ENCODE results near the gene GABBR1.

- no peak for TF ChIP-seq CTCF (IDR thresholded peaks at IDR 0.05)
- no peak for TF ChIP-seq POLR2A (IDR thresholded peaks at IDR 0.05)
Measured at GRCh38 chr6:29527126-29527525, 105.9 kb downstream of the GABBR1 start.

Data from breast epithelium (tissue), 3 donors.